ENCODE data around the gene ZSCAN1.
A peak's percentile ranks its signal among the peaks of the same experiment; 100 is the strongest.
"Not testable (repeated sequence)": the region's sequence is repeated elsewhere in the genome, so short reads cannot be mapped to it uniquely, and the experiment has no call there.

ZSCAN1 gene, protein sequence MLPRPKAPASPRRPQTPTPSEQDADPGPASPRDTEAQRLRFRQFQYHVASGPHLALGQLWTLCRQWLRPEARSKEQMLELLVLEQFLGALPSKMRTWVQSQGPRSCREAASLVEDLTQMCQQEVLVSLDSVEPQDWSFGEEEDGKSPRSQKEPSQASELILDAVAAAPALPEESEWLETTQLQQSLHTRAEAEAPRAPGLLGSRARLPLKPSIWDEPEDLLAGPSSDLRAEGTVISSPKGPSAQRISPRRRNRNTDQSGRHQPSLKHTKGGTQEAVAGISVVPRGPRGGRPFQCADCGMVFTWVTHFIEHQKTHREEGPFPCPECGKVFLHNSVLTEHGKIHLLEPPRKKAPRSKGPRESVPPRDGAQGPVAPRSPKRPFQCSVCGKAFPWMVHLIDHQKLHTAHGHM

DNA sequence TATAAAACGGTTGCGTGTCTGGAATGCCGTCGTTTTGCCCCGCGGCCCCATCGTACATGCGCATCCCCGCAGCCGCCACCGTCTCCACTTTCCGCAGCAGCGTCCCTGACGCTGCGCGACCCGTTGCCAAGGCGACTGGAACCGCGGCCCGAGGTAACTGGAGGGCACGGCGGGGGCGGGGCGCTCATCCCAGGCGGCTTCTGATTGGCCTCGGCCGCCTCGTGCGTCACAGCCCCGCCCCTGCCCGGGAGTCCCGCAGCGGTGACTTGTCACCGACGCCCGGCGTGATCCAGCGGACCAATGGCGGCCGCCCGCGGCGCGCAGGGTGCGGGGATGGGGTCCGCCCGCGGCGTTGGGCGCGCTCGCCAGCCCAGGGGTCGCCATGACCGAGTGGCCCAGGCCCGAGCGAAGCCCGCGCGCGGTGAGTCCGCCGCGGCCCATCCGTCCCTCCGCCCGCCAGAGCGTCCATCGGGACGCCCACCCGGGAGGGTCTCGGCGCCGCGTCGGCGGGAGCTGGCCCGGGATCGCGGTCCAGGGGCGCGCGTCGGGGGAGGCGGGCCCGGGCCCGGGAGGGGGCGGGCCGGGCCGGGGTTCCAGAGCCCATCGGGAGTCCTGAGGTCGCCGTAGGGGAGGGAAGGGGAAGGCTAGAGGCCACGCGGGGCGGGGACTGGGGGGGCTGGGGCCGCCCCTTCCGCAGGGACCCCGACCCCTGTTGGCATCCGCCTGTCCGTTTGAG lies at the start of gene ZSCAN1:
Gene ZSCAN1 (plus strand): TSS at position 285 of the 736 bp plus-strand sequence. CDS start 3,812 bp downstream, outside the sequence.
- no peak for DNase-seq (ENCODE audit: low read depth in 1 of 2, low spot score in 1 of 2)

DNA sequence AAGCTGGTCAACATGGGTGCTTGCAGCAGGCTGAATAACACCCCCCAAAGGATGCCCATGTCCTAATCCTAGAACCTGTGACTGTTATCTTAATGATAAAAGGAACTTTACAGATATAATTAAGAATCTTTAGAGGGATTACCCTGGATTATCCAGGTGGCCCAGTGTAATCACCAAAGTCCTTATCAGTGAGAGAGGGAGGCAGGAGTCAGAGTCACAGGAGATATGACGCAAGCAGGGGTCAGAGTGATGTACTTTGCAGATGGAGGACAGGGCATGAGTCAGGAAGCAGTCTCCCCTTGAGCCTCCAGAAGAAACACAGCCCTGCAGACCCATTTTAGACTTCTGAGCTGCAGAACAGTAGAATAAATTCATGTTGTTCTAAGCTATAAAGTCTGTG lies 41.0 kb upstream of the ZSCAN1 start:
- no peak for DNase-seq (ENCODE audit: low read depth in 1 of 2, low spot score in 1 of 2)

DNA sequence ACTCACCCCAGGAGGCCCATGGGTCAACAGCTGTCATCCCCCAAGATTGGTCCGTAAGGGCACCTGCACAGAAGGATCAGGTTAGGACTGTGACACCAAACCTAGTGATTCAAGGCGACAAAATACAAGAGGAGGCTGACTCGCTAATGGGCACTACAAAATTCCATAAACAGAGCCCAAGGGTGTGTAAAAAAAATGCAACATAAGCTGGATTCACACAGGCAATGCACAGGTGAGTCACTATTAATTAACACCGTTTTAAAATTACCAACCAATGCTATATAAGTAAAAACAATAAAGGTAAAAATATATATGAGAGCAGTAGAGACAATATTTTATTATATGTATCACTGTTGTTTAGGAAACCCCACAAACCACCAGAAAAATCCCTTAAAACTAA lies 33.1 kb upstream of the ZSCAN1 start:
- no peak for DNase-seq (ENCODE audit: low read depth in 1 of 2, low spot score in 1 of 2)

DNA sequence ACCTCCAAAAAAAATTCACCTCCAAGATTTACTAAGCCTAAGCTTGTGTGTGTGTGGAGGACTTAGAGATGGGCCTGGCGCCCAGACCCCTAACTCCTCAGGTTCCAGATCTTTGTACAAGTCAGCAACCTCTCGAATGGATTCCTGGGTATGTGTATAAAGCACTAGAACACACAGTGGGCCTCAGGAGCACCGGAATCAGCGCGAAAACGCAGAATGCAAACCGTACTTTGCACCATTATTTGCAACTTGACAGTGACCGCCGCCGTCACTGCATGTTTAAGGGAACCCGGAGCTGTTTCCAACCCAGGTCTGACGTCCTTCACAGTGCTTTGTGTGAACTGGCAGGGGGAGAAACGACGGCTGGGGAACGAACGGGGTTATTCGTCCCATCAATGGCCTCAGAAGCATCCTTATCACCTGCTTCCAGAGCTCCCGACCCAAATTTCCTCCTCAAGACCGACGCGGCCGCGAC lies 31.9 kb upstream of the ZSCAN1 start:
- DNase-seq (ENCODE audit: low read depth in 1 of 2, low spot score in 1 of 2): no peak

DNA sequence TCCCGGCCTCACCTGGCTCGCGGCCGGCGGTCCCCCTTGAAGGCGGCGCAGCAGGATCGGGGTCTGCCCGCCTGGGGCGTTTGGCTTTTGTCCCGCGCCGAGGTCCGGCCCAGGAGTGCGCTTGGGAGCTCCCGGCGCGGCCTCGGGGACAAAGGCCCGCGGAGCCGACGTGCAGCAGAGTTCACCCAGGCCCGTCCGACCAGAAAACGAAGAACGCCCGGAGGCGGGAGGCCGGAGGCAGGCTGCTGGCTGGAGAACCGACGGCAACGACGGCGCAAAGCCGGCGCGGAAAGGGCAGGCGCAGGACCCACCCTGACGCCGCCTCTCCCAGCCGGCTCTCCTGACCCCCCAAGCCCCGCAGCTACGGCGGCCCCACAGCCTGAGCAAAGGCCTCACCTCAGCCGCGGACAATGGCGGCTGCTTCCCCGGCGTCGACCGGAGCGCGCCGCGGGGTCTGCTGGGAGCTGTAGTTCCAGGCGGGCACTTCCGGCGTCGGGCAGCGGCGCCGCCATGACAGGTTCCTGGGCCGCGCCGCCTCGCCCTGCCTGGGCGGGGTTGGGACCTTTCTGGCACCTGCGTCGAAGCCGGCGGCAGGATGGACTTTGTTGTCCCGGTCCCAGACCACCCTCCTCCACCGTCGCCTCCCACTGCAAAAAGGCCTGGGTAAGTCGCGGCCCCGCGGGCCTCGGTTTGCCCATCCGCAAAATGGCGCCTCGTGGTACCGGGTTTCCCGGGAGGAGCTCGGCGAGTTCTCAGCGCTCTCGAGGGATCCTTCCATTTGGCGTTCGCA lies 31.2 kb upstream of the ZSCAN1 start, which contains the start of gene ZNF606:
Gene ZNF606 (minus strand): TSS at position 437 of the 790 bp plus-strand sequence. CDS start 1,501 bp downstream, outside the sequence.
- DNase-seq (ENCODE audit: low read depth in 1 of 2, low spot score in 1 of 2): peak; percentile 72 to 78

DNA sequence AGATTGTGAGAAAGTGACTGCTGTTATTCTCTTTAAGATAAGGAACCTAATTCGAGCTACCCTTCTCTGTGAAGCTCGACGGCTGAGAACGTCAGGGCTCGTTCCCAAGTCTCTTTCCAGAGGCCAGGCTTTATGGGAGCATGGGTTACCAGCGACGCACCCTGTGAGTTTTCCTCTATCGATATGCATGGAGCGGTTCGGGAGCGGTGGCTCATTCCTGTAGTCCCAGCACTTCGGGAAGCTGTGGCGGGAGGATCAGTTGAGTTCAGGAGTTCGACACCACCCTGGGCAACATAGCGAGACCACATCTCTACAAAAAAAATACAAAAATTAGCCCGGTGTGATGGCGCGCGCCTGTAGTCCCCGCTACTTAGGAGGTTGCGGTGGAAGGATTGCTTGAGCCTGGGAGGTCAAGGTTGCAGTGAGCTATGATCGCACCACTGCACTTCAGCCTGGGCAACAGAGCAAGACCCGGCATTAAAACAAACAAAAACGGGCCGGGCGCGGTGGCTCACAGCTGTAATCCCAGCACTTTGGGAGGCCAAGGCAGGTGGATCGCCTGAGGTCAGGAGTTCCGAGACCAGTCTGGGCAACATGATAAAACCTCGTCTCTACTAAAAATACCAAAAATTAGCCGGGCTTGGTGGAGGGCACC lies 30.5 kb upstream of the ZSCAN1 start:
- DNase-seq (ENCODE audit: low read depth in 1 of 2, low spot score in 1 of 2): no peak

DNA sequence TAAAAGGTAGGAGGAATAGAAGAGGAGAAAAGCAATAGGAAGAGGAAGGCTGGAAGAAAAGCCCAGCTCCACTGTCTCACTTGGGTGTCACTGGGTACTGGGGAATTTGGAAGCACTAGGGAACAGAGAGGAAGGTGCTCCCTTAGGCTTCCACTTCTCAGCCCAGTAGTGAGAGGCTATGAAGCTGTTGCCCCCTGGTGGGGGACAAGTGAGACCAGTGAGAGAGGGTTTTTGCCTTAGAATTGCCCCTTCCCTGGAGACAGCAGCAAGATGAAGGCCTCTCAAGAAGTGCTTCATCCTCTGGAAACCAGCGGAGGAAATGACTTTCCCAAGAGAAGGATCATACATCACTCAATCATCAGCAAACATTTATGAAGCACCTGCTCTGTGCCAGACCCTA lies 26.5 kb upstream of the ZSCAN1 start:
- no peak for DNase-seq (ENCODE audit: low read depth in 1 of 2, low spot score in 1 of 2)

DNA sequence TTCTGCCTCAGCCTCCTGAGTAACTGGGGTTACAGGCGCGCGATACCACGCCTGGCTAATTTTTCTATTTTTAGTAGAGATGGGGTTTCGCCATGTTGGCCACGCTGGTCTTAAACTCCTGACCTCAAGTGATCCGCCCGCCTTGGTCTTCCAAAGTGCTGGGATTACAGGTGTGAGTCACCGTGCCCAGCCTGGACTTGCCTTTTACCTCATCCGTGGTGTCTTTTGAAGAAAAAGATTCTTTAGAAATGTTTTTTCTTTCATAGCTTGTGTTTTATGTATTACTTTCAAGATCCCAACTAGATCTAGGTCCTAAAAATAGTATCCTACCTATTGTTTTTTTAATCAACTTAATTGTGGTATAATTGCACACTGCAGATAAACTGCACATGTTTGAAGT lies 24.9 kb upstream of the ZSCAN1 start:
- DNase-seq (ENCODE audit: low read depth in 1 of 2, low spot score in 1 of 2): not testable (repeated sequence)

DNA sequence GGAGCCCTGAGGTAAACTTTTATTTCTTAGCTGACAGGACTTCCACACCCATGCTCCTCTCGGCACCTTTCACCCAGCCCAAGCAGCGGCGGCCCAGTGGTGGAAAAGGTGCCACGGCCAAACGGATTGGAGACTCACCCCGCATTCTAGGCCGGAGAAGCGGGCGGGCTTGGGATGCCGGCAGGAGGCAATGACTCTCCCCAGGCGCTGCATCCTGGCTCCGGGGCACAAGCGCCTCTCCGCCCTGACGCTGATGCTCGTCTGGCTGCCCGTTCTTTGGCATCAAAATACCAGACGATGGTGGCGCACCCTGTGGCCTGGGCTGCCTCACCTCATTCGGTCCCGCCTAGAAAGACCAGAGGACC lies 24.5 kb upstream of the ZSCAN1 start:
- no peak for DNase-seq (ENCODE audit: low read depth in 1 of 2, low spot score in 1 of 2)

DNA sequence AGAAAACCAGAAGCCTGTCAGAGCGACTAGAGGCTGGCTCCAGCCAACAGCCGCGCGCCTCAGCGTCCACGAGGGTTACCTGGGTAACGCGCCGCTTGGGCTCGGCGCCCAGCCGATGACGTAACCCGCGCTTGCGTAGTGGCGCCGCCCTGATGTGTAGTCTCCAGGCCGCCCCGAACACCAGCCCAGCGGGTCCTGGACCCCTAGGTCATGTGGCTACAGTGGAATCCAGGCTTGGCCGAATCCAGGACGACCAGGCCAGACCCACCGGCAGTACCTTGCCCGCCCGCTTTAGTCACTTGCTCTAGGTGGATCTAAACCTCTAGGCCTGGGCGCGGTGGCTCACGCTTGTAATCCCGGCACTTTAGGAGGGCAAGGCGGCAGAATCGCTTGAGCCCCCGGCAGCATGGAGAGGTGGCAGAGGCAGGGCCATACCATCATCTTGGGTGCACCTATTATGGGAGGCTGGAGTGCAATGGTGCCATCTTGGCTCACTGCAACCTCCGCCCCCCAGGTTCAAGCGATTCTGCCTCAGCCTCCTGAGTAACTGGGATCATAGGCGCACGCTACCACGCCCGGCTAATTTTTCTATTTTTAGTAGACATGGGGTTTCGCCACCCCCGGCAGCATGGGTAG lies 24.0 kb upstream of the ZSCAN1 start:
- peak in 1 of 2 donors; percentile 30 for DNase-seq (ENCODE audit: low read depth in 1 of 2, low spot score in 1 of 2)

DNA sequence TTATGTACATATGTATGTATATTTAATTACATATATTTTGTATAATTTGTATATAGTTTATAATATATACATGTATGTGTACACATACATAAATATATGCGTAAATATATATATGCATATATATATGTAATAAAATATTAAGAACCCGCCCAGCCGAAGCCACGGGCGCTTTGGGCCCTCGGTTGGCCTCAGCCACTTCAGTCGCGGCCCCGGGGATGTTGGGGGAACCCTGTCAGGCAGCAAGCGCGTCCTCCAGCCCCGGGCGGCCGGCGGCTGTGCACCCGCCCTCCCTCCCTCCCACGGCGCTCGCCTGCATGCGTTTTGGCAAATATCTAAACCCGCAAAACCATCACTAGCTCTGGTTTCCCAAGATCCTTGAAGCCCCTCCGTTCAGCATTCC lies 23.3 kb upstream of the ZSCAN1 start:
- no peak for DNase-seq (ENCODE audit: low read depth in 1 of 2, low spot score in 1 of 2)

DNA sequence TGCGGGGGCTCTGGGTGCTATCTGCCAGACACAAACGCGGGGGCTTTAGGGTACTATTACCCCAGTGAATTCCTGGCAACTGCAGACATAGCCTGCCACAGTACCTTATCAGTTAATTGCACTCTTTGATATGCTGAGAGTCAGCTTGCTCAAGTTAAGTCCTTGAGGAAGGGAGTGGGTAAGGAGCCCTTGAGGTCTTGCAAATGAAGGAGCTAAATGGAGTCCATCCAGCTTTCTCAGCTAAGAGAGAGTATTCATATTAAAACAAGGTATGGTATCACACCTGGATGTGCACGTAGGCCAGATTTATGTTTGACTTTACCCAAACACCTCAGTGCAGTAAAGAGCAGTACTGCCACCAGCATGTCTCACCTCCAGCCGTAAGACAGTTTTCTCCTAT lies 19.7 kb upstream of the ZSCAN1 start:
- no peak for DNase-seq (ENCODE audit: low read depth in 1 of 2, low spot score in 1 of 2)

DNA sequence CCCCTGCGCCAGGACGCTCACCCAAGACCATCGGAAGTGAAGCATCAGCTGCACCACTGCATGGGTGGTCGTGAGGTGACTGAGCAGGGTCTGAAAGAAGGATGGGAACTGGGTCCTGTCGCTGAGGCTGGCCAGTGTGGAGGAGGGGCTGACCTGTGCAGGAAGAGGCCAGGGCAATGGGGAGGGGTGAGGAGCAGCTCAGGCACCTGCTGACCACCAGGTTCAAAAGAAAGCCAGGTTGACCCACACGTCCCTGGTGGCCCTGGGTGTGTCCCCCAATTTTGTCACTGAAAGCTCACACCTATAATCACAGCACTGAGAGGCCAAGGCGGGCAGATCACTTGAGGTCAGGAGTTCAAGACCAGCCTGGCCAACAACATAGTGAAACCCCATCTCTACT lies 13.7 kb upstream of the ZSCAN1 start:
- DNase-seq (ENCODE audit: low read depth in 1 of 2, low spot score in 1 of 2): no peak

DNA sequence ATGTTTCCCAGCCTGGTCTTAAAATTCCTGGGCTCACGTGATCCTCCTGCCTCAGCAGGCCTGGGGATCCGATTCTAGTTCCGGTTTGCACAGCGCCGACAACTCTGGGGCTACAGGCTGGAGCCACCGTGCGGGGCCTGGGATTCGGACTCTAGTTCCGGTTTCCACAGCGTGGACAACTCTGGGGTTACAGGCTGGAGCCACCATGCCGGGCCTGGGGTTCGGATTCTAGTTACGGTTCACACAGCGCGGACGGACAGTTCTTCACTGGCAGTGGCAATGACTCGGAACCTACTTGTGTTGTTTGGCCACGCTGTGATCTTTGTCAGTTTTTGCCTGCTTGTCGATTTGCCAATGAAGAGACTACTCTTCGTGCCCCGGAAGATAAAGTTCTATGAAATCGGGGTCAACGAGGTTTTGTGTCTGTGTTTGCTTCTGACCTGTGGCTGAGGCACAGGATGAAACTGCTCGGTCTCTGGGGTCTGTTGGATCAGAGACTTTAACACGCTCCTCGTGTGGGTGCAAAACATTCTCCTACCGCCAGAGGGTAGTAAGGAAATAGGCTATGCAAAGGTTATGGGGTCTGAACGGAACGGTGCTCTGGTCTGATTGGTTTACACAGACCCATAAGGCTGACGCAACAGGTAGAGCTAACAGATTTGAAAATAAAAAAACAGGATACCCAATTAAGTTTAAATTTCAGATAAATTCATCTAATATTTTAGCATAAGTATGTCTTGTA lies 12.1 kb upstream of the ZSCAN1 start:
- DNase-seq (ENCODE audit: low read depth in 1 of 2, low spot score in 1 of 2): peak in 1 of 2 donors; percentile 8

DNA sequence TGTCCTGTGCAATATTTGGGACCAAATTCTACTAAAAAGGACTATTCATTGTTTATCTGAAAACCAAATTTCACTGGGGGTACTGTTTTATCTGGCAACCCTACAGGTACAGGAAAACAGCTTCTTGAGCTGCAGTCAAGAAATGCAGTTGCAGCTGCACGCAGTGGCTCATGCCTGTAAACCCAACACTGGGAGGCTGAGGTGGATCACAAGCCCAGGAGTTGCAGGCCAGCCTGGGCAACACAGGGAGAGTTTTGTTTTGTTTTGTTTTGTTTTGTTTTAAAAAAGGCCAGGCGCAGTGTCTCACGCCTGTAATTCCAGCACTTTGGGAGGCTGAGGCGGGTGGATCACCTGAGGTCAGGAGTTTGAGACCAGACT lies 11.6 kb upstream of the ZSCAN1 start:
- DNase-seq (ENCODE audit: low read depth in 1 of 2, low spot score in 1 of 2): no peak

DNA sequence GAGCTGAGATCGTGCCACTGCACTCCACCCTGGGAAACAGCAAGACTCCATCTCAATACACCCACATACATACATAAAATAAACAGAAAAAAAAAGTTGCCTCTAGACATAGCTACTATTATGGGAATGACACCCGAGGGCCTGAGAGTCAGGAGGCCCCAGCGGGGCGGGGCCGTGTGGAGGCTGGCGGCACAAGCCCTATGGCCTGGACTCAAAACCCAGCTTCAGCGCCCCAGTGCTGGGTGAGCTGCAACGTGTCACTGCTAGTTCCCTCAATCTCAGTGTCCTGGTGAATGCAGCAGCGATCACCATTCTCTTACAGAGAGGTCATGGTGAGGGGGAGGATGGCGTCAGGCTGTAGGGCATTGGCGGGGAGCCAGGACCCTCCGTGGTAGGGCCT lies 9.2 kb upstream of the ZSCAN1 start:
- DNase-seq (ENCODE audit: low read depth in 1 of 2, low spot score in 1 of 2): no peak

DNA sequence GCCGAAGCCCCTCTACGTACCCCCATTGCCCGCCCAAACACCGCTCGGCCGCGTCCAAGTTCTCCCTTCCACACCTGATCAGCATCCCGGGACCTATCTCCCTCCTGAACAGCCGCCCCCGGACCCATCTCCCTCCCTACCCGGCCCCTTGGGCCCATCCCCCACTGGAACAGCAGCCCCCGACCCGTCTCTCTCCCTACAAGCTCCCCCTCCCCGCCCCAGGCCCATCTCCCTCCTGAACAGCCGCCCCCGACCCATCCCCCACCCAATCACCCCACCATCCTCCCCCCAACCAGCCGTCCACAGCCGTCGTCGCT lies 610 bp downstream of the ZSCAN1 start:
- no peak for DNase-seq (ENCODE audit: low read depth in 1 of 2, low spot score in 1 of 2)

DNA sequence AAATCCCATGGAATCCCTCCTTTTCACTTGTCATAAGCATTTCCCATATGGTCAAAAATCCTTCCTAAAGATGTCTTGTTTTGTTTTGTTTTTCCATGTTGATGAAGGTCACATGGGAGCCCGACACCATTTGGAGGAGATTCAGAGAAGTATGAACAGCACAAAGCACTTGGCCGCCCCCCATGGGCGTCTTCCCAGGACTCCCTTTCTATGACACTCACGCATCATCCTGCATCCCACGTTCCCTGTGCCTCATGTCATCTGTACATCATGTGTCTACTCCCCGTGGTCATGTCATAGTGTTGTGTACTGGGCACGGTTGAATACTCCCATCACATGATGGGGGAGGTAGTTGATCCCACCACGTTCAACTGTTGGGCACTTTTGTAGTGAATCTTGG lies 2.0 kb downstream of the ZSCAN1 start:
- DNase-seq (ENCODE audit: low read depth in 1 of 2, low spot score in 1 of 2): no peak

DNA sequence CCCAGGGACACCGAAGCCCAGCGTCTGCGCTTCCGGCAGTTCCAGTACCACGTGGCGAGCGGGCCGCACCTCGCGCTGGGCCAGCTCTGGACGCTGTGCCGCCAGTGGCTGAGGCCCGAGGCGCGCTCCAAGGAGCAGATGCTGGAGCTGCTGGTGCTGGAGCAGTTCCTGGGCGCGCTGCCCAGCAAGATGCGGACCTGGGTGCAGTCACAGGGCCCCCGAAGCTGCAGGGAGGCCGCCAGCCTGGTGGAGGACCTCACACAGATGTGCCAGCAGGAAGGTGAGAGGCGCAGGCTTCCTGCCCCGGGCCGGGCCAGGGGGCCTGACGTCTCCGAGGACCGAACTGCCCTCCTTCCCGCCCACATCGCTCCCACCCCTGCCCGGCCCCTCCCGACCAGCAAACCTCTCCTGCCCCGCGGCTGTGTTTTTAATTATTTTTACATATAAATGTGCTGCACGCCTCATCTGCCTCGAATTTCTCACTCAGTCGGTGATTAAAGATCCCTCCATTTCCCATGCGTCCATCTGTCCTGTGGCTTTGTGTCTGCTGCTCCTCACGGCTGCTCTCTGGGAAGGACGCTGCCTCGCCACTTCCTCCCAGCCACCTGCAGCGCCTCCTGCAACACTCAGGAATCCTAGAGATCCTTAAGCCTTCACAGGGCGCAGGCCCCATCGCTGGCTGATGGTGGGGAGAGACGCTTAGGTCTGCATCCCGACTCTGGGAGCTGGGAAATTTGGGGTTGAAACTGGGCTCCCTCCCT lies 4.3 kb downstream of the ZSCAN1 start:
- DNase-seq (ENCODE audit: low read depth in 1 of 2, low spot score in 1 of 2): no peak

Measured in activated CD4-positive, alpha-beta T cell treated with anti-CD3 and anti-CD28 coated beads, Interleukin-2, amount 50 U/mL, for 24 hours (primary cell).